ENCODE results near the gene NTHL1. TPM values are rescaled to one million over a fixed set of nuclear protein-coding genes. Genes with fewer than 3 reads are reported as not detected.
A peak's percentile ranks its signal among the peaks of the same experiment; 100 is the strongest.

The NTHL1 gene
- total RNA-seq, 1 donor from 2014 or later, result 13.6 TPM

GRCh38 chr16:2084895-2085625 lies 37.4 kb upstream of the NTHL1 start:
- Histone ChIP-seq H3K27me3 (ENCODE audit: control insufficient read depth in 3 of 3, insufficient read depth in 3 of 3, low read length in 3 of 3) (no peaks in the 10 kb centered on the region), H3K36me3 (ENCODE audit: control insufficient read depth in 3 of 3, insufficient read depth in 3 of 3, low read length in 3 of 3) (peaks cover 52 to 71% (median 57%) of the 10 kb centered on the region in 3 donors), H3K9me3 (ENCODE audit: control insufficient read depth in 3 of 3, low read length in 3 of 3) (no peaks in the 10 kb centered on the region), H3K9ac (ENCODE audit: low read depth in 1 of 3, low read length in 3 of 3) (no peak overlapping the region), H3K27ac (ENCODE audit: low read depth, low read length) (no peak overlapping the region), H3K4me3 (ENCODE audit: low read length in 3 of 3) (no peak overlapping the region), H3K4me1 (ENCODE audit: control insufficient read depth in 3 of 3, insufficient read depth in 3 of 3, low read length in 3 of 3) (peaks cover 9 to 17% (median 11%) of the 10 kb centered on the region in 3 donors)

DNA sequence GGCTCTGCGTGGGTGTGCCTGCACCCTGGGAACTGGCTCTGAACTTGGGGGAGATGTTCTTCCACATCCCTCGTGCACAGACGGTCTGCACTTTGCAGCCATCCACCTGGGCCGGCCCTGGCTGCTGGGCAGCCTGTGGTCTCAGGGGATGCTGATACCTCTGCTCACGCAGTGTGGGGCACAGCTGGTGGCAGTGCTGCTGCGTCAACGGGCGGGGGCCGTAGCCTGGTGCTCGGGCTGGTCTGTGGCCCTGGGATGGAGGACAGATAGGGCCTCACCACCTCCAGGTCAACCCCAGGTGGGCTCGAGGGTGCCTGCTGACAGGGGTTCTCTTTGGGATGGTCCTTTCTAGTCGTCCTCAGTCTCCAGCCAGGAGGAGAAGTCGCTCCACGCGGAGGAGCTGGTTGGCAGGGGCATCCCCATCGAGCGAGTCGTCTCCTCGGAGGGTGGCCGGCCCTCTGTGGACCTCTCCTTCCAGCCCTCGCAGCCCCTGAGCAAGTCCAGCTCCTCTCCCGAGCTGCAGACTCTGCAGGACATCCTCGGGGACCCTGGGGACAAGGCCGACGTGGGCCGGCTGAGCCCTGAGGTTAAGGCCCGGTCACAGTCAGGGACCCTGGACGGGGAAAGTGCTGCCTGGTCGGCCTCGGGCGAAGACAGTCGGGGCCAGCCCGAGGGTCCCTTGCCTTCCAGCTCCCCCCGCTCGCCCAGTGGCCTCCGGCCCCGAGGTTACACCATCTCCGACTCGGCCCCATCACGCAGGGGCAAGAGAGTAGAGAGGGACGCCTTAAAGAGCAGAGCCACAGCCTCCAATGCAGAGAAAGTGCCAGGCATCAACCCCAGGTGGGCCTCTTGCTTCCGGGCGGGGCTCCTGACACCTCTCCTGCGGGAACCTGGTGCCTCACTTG lies 36.5 kb upstream of the NTHL1 start:
- Histone ChIP-seq H3K9me3 (ENCODE audit: control insufficient read depth in 3 of 3, low read length in 3 of 3) (no peaks in the 10 kb centered on the region), H3K9ac (ENCODE audit: low read depth in 1 of 3, low read length in 3 of 3) (no peak overlapping the region), H3K4me1 (ENCODE audit: control insufficient read depth in 3 of 3, insufficient read depth in 3 of 3, low read length in 3 of 3) (peaks cover 0 to 8% (median 1%) of the 10 kb centered on the region in 3 donors), H3K27me3 (ENCODE audit: control insufficient read depth in 3 of 3, insufficient read depth in 3 of 3, low read length in 3 of 3) (no peaks in the 10 kb centered on the region), H3K4me3 (ENCODE audit: low read length in 3 of 3) (no peak overlapping the region), H3K36me3 (ENCODE audit: control insufficient read depth in 3 of 3, insufficient read depth in 3 of 3, low read length in 3 of 3) (peaks cover 55 to 69% (median 56%) of the 10 kb centered on the region in 3 donors), H3K27ac (ENCODE audit: low read depth, low read length) (no peak overlapping the region)

DNA sequence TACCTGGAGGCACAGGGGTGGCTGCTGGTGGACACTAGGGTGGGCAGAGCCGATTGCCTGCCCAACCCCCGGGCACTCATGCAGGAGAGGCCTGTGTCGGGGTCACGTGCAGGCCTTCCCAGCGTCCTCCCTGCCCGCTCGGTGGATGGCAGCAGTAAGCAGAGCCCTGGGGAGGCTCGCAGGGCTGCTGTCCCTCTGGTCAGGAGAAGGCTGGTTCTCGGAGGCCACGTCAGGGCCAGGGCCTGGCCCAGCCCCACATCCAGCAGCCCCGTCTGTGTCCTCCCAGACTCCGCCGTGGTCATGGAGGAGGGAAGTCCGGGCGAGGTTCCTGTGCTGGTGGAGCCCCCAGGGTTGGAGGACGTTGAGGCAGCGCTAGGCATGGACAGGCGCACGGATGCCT lies 35.8 kb upstream of the NTHL1 start:
- Histone ChIP-seq H3K9ac (ENCODE audit: low read depth in 1 of 3, low read length in 3 of 3) (no peak overlapping the region), H3K9me3 (ENCODE audit: control insufficient read depth in 3 of 3, low read length in 3 of 3) (no peaks in the 10 kb centered on the region), H3K27ac (ENCODE audit: low read depth, low read length) (no peak overlapping the region), H3K36me3 (ENCODE audit: control insufficient read depth in 3 of 3, insufficient read depth in 3 of 3, low read length in 3 of 3) (peaks cover 55 to 70% (median 56%) of the 10 kb centered on the region in 3 donors), H3K27me3 (ENCODE audit: control insufficient read depth in 3 of 3, insufficient read depth in 3 of 3, low read length in 3 of 3) (no peaks in the 10 kb centered on the region), H3K4me3 (ENCODE audit: low read length in 3 of 3) (no peak overlapping the region), H3K4me1 (ENCODE audit: control insufficient read depth in 3 of 3, insufficient read depth in 3 of 3, low read length in 3 of 3) (peaks cover 0 to 5% (median 0%) of the 10 kb centered on the region in 3 donors)

DNA sequence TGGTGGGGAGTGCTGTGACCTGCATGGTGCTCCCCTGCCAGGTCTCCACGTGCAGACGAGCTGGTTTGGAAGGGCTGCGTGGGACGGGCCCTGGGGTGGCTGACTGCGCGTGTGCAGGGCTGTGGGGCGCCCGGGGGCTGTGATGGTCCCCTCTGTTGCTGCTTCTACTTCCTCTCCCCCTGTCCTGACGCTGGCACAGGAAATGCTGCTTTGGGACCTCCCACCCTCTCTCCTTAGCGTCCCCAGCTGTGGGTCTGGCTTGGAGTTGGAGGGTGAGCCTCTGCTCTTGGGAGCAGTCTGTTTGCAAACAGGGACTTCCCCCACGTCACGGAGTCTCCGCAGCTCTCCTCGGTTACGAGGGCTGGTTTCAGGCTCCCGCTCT lies 35.3 kb upstream of the NTHL1 start:
- Histone ChIP-seq H3K36me3 (ENCODE audit: control insufficient read depth in 3 of 3, insufficient read depth in 3 of 3, low read length in 3 of 3) (peaks cover 53 to 66% (median 55%) of the 10 kb centered on the region in 3 donors), H3K9me3 (ENCODE audit: control insufficient read depth in 3 of 3, low read length in 3 of 3) (no peaks in the 10 kb centered on the region), H3K4me3 (ENCODE audit: low read length in 3 of 3) (no peak overlapping the region), H3K4me1 (ENCODE audit: control insufficient read depth in 3 of 3, insufficient read depth in 3 of 3, low read length in 3 of 3) (peaks cover 0 to 5% (median 0%) of the 10 kb centered on the region in 3 donors), H3K27me3 (ENCODE audit: control insufficient read depth in 3 of 3, insufficient read depth in 3 of 3, low read length in 3 of 3) (no peaks in the 10 kb centered on the region), H3K27ac (ENCODE audit: low read depth, low read length) (no peak overlapping the region), H3K9ac (ENCODE audit: low read depth in 1 of 3, low read length in 3 of 3) (no peak overlapping the region)

DNA sequence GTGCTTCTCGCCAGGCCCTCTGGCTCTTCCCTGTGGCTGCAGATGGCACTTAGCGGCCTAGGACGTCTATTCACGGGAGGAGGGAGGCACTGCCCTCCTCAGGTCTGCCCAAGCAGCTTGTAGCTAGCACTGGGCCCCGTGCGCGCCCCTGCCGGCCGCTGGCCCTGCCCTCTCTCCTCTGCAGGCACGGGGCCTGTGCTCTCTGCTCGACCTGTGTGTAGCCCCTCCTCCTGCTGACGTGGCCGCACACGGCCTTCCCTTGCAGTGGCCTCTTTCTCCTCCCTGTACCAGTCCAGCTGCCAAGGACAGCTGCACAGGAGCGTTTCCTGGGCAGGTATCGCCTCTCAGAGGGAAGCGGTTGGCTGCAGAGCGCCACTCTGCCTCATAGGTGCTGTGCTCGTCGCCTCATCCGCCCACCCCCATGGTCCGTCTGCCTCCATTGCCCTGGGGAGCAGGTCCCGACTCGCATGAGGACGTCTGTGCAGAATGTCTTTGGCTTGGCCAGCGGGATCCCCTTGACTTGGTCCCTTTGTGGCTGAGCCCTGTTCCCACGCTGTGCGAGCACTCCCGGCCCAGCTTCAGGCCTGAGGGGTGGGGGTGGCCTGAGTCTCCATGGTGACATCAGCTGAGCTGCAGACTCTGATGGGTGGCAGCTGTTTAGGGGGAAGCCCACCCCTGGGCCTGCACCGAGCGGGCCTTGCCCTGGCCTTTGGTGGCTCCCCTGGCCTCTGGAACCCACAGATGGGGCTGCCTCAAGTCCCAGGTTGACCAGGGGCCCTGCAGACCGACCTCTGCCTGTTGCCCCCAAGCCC lies 34.7 kb upstream of the NTHL1 start:
- H3K27me3 ChIP-seq (ENCODE audit: control insufficient read depth in 3 of 3, insufficient read depth in 3 of 3, low read length in 3 of 3), result no peaks in the 10 kb centered on the region
- H3K4me3 ChIP-seq (ENCODE audit: low read length in 3 of 3), result no peak overlapping the region
- H3K9me3 ChIP-seq (ENCODE audit: control insufficient read depth in 3 of 3, low read length in 3 of 3), result no peaks in the 10 kb centered on the region
- H3K36me3 ChIP-seq (ENCODE audit: control insufficient read depth in 3 of 3, insufficient read depth in 3 of 3, low read length in 3 of 3), result peaks cover 51 to 61% (median 53%) of the 10 kb centered on the region in 3 donors
- no peak overlapping the region for H3K27ac ChIP-seq (ENCODE audit: low read depth, low read length)
- no peak overlapping the region for H3K9ac ChIP-seq (ENCODE audit: low read depth in 1 of 3, low read length in 3 of 3)
- H3K4me1 ChIP-seq (ENCODE audit: control insufficient read depth in 3 of 3, insufficient read depth in 3 of 3, low read length in 3 of 3), result peaks cover 0 to 5% (median 0%) of the 10 kb centered on the region in 3 donors

DNA sequence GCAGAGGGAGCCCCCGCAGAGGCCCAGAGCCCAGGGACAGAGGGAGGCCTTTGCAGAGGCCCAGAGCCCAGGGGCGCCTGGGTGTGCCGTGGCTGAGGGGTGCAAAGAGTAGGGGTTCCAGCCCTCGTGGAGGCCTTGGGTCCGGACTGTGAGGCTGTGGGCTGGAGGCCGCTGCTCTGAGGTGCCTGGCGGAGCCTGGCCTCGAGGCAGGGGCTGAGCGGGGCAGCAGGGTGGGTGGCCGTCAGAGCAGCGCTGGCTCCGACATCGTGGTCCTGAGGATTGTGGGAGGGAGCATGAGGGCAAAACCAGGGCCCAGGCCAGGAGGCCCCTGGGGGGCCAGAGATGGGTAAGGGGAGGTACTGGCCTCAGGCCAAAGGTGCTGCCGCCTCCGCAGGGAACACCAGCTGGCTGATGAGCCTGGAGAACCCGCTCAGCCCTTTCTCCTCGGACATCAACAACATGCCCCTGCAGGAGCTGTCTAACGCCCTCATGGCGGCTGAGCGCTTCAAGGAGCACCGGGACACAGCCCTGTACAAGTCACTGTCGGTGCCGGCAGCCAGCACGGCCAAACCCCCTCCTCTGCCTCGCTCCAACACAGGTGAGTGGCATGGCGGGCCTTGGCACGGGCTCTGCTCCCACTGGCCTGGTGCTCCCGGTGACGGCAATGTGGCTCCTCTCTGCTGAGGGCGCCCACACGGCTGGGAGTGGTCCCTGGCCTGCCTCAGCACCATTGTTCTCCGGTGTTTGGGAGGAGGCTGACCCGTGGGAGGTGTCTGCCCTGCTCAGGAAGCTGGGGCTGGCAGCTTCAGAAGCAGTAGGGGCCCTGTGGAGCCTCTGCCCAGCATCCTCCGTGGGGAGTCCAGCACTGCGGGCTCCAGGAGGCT lies 33.8 kb upstream of the NTHL1 start:
- H3K27me3 ChIP-seq (ENCODE audit: control insufficient read depth in 3 of 3, insufficient read depth in 3 of 3, low read length in 3 of 3), result no peaks in the 10 kb centered on the region
- no peak overlapping the region for H3K9ac ChIP-seq (ENCODE audit: low read depth in 1 of 3, low read length in 3 of 3)
- no peak overlapping the region for H3K27ac ChIP-seq (ENCODE audit: low read depth, low read length)
- no peak overlapping the region for H3K4me3 ChIP-seq (ENCODE audit: low read length in 3 of 3)
- H3K36me3 ChIP-seq (ENCODE audit: control insufficient read depth in 3 of 3, insufficient read depth in 3 of 3, low read length in 3 of 3), result peaks cover 50 to 59% (median 53%) of the 10 kb centered on the region in 3 donors
- H3K4me1 ChIP-seq (ENCODE audit: control insufficient read depth in 3 of 3, insufficient read depth in 3 of 3, low read length in 3 of 3), result peaks cover 0 to 5% (median 0%) of the 10 kb centered on the region in 3 donors
- H3K9me3 ChIP-seq (ENCODE audit: control insufficient read depth in 3 of 3, low read length in 3 of 3), result no peaks in the 10 kb centered on the region

- Histone ChIP-seq H3K9me3 (ENCODE audit: control insufficient read depth in 3 of 3, low read length in 3 of 3) (no peaks in the 10 kb centered on the region), H3K9ac (ENCODE audit: low read depth in 1 of 3, low read length in 3 of 3) (peak overlapping the region in 1 of 3 donors; percentile 8), H3K36me3 (ENCODE audit: control insufficient read depth in 3 of 3, insufficient read depth in 3 of 3, low read length in 3 of 3) (peaks cover 55 to 57% (median 55%) of the 10 kb centered on the region in 3 donors), H3K4me3 (ENCODE audit: low read length in 3 of 3) (no peak overlapping the region), H3K4me1 (ENCODE audit: control insufficient read depth in 3 of 3, insufficient read depth in 3 of 3, low read length in 3 of 3) (peaks cover 0 to 5% (median 0%) of the 10 kb centered on the region in 3 donors), H3K27ac (ENCODE audit: low read depth, low read length) (no peak overlapping the region), H3K27me3 (ENCODE audit: control insufficient read depth in 3 of 3, insufficient read depth in 3 of 3, low read length in 3 of 3) (no peaks in the 10 kb centered on the region)
Observed at GRCh38 chr16:2079991-2080390, 32.4 kb upstream of the NTHL1 start.

DNA sequence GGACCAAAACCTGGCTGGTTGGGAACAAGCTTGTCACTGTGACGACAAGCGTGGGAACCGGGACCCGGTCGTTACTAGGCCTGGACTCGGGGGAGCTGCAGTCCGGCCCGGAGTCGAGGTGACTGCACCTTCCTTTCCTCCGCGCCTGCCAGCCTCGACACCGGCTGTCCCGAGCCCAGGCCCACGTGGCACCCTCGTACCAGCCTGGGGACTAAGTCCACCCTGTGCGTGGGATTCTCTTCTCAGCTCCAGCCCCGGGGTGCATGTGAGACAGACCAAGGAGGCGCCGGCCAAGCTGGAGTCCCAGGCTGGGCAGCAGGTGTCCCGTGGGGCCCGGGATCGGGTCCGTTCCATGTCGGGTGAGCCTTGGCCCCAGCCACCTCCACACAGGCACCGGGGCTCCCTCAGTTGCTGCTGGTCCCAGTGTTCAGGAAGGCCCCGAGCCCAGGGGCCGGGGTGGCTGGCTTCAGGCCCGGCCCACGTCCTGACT lies 31.7 kb upstream of the NTHL1 start:
- peaks cover 55 to 59% (median 57%) of the 10 kb centered on the region in 3 donors for H3K36me3 ChIP-seq (ENCODE audit: control insufficient read depth in 3 of 3, insufficient read depth in 3 of 3, low read length in 3 of 3)

DNA sequence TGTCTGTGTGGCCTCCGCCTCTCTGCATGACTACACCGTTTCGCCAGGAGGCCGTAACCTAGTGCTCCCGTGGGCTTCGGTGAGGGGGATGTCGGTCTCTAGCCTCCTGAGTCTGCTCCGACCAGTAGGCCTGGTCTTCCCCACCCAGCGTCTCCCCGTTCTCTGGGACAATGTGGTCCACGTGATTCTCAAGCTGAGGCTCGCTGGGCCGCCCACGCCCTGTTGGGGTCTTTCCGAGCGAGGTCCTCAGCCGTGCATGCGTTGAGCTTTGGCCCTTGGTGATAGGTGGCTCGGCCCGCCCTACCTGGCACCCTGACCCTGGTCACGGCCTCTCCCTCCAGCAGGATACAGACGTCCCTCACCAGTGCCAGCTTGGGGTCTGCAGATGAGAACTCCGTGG lies 31.1 kb upstream of the NTHL1 start:
- Histone ChIP-seq H3K9ac (ENCODE audit: low read depth in 1 of 3, low read length in 3 of 3) (no peak overlapping the region), H3K27ac (ENCODE audit: low read depth, low read length) (no peak overlapping the region), H3K36me3 (ENCODE audit: control insufficient read depth in 3 of 3, insufficient read depth in 3 of 3, low read length in 3 of 3) (peaks cover 58 to 64% (median 60%) of the 10 kb centered on the region in 3 donors), H3K4me1 (ENCODE audit: control insufficient read depth in 3 of 3, insufficient read depth in 3 of 3, low read length in 3 of 3) (peaks cover 0 to 3% (median 0%) of the 10 kb centered on the region in 3 donors), H3K9me3 (ENCODE audit: control insufficient read depth in 3 of 3, low read length in 3 of 3) (no peaks in the 10 kb centered on the region), H3K27me3 (ENCODE audit: control insufficient read depth in 3 of 3, insufficient read depth in 3 of 3, low read length in 3 of 3) (no peaks in the 10 kb centered on the region), H3K4me3 (ENCODE audit: low read length in 3 of 3) (no peak overlapping the region)

More for the DNA sequence above, 31.7 kb upstream of the NTHL1 start:
- no peak overlapping the region for H3K27ac ChIP-seq (ENCODE audit: low read depth, low read length)
- no peak overlapping the region for H3K4me3 ChIP-seq (ENCODE audit: low read length in 3 of 3)
- H3K4me1 ChIP-seq (ENCODE audit: control insufficient read depth in 3 of 3, insufficient read depth in 3 of 3, low read length in 3 of 3), result peaks cover 0 to 5% (median 0%) of the 10 kb centered on the region in 3 donors
- no peaks in the 10 kb centered on the region for H3K9me3 ChIP-seq (ENCODE audit: control insufficient read depth in 3 of 3, low read length in 3 of 3)
- H3K9ac ChIP-seq (ENCODE audit: low read depth in 1 of 3, low read length in 3 of 3), result no peak overlapping the region
- H3K27me3 ChIP-seq (ENCODE audit: control insufficient read depth in 3 of 3, insufficient read depth in 3 of 3, low read length in 3 of 3), result no peaks in the 10 kb centered on the region

Data from skeletal muscle tissue (tissue), 4 donors.